Right ventricle myocardium superior (tissue), 1 donor: ENCODE results near the gene C15orf61. TPM values are rescaled to one million over a fixed set of nuclear protein-coding genes. Genes with fewer than 3 reads are reported as not detected.

Experiments
- ATAC-seq: fragments of 200-7000 bp; cut with Tn5 transposase; one replicate; pipeline ENCODE4 v1.9.1; 2020; ENCODE audit warnings: mild to moderate bottlenecking; ENCODE audit not compliant: poor library complexity
- DNase-seq: peaks from one replicate; pipeline ENCODE4 v3.0.0-alpha.2; 2020
- intact Hi-C: fragments of 100-400 bp; cut with DNase I; formaldehyde crosslinking; loops from one replicate; pipeline ENCODE4 v1.11.2; 2022
- long read RNA-seq: library from polyadenylated mRNA; unstranded; transcript quantifications from one replicate; pipeline ENCODE4 v2.0.0, GENCODE V29; 2021
- total RNA-seq: library from RNA; stranded (reverse); fragmentation: NEBNext Ultra II Directional; extraction: Animal tissue kit (Norgen Biotek cat#: 25700); gene quantifications from one replicate; pipeline ENCODE4 v1.2.1, GENCODE V29; 2021
- donor health status: DM: no; HTN: yes; CAD: no; lungs with severe emphysema.

Gene C15orf61
- total RNA-seq = 15.7 TPM
- long read RNA-seq, full-length matches to known transcripts = 42 of 44 reads
- long read RNA-seq, partial matches to known transcripts = 0 of 44 reads
- long read RNA-seq, other reads (novel, unspliced or antisense) = 2 of 44 reads

DNA sequence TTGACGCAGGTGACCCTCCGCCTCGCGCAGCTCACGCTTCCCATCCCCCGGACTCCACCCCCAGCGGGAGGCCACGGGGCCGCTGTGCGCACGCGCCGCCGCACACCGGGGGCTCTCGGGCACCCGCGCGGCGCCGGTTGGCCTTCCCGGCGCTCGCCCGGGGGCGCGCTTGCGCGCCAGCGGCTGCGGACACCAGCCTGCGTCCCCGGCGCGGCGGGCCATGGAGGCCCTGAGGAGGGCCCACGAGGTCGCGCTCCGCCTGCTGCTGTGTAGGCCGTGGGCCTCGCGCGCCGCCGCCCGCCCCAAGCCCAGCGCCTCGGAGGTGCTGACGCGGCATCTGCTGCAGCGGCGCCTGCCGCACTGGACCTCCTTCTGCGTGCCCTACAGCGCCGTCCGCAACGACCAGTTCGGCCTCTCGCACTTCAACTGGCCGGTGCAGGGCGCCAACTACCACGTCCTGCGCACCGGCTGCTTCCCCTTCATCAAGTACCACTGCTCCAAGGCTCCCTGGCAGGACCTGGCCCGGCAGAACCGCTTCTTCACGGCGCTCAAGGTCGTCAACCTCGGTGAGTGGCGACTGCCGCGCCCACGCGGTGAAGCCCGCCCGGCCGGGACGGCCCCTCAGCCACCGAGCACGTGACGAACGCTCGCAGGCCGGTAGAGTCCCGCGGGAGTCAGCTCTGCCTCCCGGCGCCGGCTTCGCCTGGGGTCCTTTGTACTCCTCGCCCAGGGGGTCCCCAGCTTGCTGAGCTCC lies at the start of gene C15orf61:
Gene C15orf61 (plus strand): TSS at position 103 of the 754 bp plus-strand sequence. CDS start 118 bp downstream, at position 221.
- intact Hi-C loops = no loop called here
- DNase-seq (peak; percentile 89), ATAC-seq (peak; percentile 95)

DNA sequence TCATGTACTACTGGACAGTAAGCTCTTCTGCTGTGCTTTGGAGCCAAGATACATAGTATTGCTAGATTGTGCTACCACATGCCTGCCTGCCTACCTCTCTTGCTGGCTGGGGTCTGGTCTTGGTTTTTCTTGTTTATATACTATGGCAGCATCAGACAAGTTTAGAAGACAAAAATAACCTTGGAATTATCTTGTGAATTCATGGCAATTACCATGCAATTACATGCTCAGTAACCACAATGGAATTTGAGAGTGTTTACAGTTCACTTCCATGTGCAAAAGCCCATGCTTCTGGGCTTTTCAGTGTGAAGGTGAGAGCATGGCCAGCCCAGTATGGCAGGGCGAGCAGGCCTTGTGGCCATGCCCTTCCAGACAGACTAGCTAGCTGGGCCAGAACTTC lies 48.0 kb upstream of the C15orf61 start:
- ATAC-seq (no peak), DNase-seq (no peak)
- intact Hi-C loops = no loop called here

GRCh38 chr15:67474405-67475110 lies 46.4 kb upstream of the C15orf61 start:
- no peak for DNase-seq
- intact Hi-C loops = no loop called here
- ATAC-seq = no peak

DNA sequence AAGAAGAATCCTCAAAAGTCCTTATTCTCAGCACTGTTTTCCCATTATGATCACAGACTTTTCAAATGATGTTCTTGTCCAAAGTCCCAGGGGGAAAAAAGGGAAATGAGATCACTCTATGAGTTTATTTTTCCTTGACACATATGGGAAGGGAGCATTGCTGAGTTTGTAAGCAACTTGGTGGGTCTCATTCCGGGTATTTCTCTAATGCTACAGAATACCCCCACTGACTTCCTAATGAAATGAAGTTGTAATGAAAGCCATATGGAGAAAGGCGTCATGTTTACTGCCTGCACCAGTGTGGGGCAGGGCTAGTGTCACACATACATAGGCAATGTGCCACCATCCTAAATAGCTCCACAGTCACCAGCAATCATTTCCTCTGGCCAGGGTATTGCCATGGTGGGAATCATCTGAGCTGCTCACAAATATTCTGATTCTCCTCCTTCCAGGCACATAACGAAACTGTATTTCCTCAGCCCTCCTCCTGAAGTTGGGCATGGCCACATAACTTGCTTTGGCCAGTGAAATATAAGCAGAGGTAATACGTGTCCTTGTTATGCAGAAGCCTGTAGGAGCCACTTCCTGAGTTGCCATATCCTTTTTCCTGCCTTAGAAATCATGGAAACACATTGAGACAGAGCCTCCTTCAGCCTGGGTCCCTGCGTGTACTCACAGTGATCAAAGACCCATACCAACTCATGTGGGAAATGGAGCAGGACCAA lies 41.0 kb upstream of the C15orf61 start:
- intact Hi-C loops = no loop called here
- ATAC-seq (no peak), DNase-seq (no peak)

DNA sequence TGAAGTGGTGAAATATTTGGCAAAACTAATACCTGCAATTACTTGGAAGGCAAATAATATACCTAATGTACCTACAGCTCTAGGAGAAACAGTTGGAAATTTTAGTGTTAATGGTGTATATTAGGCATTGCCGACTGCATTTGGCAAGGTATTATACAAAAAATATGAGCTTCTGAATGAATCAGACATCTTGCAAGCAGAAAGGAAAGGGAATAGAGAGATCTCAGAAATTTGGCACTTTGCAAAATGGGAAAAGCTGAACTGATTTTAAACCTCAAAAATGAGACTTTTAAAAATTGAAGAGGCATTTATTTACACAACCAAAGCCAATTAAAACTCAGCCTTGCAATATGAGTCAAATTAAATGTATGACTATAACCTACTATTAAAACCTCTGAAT lies 40.2 kb upstream of the C15orf61 start:
- ATAC-seq (no peak), DNase-seq (no peak)
- intact Hi-C loops = no loop called here

DNA sequence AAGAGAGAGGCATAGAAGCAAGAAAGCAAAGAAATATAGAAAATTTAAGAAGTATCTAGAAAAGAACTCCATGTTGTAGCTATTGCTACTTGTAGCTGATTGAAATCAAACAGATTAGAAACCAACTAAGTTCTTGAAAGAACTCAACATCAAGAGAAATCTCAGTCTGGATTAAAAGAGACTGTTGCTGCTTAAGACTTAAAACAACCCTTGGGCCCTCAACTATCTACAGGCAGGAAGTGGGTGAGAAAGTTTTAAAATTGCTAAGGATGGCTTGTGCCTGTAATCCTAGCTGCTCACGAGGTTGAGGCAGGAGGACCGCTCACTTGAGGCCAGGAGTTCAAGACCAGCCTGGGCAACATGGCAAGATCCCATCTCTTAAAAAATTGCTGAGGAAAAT lies 39.3 kb upstream of the C15orf61 start:
- DNase-seq = no peak
- intact Hi-C loops = no loop called here
- no peak for ATAC-seq

- intact Hi-C loops = no loop called here
- DNase-seq = no peak
- no peak for ATAC-seq
These were observed 25.3 kb upstream of the C15orf61 start for GRCh38 chr15:67495585-67495984.

- intact Hi-C loops = loop anchor here (5.0 kb wide), 1 partner anchor 336 kb away; no protein-coding TSS in a partner anchor
- ATAC-seq = peak; percentile 67
- no peak for DNase-seq
These were observed 19.6 kb upstream of the C15orf61 start for GRCh38 chr15:67501177-67501835.

DNA sequence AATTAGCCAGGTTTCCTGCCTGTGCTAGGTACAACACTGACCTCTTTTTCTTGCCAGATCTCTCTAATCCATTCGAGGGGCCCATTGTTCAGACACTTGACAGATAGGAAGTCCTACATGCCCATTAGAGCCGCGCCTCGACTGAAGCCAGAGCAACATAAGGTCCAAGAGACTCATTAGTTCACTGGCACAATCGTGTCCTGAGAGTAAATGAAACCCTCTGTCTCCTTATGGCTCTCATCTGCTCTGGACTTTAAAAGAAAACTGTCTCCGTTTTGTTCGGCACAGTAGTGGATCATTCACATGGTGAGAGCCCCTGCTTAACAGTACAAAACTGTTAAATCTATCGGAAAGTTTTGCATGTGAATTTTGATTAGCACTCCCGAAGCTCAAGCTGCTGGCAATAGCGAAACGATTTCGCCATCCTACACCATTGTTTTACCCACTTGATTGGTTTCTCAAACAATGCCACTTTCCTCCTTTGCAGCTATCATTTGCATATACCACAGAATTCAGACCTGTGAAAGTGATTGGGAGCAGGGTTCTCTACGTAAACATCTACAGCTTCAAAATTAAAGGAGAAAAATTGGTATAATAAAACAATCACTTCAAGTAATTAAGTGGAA lies 19.0 kb upstream of the C15orf61 start:
- no peak for DNase-seq
- intact Hi-C loops = loop anchor here (5.0 kb wide), 1 partner anchor 335 kb away; no protein-coding TSS in a partner anchor
- ATAC-seq = no peak

DNA sequence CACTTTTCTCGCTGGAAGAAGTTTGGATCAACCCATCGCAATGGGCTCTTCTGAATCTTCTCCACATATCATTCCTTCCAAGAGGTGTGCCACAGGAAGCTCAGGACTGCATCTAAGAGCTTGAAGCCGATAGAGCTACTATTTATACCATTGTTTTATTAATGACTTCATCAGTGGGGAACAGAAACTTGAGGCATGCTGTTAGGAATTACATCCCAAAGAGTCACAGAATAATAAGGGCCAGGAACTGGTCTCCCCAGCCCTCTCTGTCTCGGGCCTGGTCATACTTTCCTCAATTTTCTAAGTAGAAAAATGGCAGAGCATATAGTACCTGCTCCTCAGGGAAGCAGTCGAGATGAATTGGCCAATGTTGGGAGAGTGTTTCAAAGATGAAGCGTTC lies 16.9 kb upstream of the C15orf61 start:
- intact Hi-C loops = loop anchor here (5.0 kb wide), 1 partner anchor 333 kb away; no protein-coding TSS in a partner anchor
- no peak for ATAC-seq

DNA sequence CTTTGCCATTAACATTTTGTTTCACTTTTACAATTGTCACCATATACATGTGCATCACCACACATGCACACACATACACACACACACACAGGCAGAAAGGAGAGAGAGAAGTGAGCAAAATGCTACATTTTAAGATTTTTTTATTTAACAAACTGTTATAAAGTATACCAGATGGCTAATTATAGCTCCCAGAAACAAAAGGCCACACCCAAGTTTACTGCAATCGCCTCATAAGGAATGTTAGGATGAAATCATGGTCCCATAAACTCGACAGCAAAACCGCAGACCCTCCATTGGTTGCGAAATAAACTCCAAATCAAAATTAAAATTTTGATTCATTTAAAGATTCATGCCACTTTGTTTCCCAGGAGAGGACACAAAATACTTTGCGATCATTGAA lies 16.1 kb upstream of the C15orf61 start:
- intact Hi-C loops = loop anchor here (5.0 kb wide), 1 partner anchor 333 kb away; no protein-coding TSS in a partner anchor

More for the DNA sequence above, 16.9 kb upstream of the C15orf61 start:
- no peak for DNase-seq

GRCh38 chr15:67505675-67506572 lies 15.0 kb upstream of the C15orf61 start:
- ATAC-seq = no peak
- intact Hi-C loops = no loop called here
- no peak for DNase-seq

More for the DNA sequence above, 16.1 kb upstream of the C15orf61 start:
- DNase-seq = no peak
- ATAC-seq = no peak

DNA sequence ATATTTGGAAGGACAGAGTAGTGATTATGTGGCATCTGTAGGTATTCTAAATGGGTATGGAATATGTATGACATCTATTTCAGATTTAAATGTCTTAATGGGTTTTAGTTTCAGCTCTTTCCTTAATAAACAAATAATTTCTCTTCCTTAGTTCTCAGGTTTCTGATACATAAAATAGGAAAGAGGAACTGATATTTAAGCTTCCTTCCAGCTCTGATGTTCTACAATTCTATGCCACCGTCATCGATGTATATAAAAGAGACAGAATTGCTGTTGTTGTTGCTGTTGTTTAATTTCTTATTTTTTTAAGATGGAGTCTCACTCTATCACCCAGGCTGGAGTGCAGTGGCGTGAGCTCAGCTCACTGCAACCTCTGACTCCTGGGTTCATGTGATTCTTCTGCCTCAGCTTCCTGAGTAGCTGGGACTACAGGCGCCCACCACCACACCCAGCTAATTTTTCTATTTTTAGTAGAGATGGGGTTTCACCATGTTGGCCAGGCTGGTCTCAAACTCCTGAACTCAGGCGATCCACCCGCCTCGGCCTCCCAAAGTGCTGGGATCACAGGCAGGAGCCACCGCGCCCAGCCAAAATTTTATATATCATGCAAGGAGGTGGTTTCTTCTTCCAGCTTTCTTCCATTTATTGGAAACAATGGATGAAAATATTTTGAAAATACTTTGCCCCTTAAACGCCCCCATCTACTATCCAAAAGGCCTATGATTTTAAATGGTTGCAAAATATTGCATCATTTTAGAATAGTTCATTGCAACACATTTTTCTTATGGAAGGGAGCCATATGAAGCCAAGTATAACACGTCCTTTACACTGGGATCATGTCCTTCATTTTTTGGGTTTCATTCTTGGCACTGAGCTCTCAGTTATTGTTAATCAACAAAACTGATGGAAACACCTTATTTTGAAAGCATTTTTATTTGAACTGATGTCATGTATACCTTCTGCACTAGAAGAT lies 13.9 kb upstream of the C15orf61 start:
- intact Hi-C loops = no loop called here
- DNase-seq (no peak), ATAC-seq (peak; percentile 55)

- intact Hi-C loops = no loop called here
- ATAC-seq (no peak), DNase-seq (no peak)
These were observed 12.5 kb upstream of the C15orf61 start for GRCh38 chr15:67508407-67508806.

- no peak for DNase-seq
- intact Hi-C loops = no loop called here
- no peak for ATAC-seq
These were observed 11.0 kb upstream of the C15orf61 start for GRCh38 chr15:67509918-67510317.

DNA sequence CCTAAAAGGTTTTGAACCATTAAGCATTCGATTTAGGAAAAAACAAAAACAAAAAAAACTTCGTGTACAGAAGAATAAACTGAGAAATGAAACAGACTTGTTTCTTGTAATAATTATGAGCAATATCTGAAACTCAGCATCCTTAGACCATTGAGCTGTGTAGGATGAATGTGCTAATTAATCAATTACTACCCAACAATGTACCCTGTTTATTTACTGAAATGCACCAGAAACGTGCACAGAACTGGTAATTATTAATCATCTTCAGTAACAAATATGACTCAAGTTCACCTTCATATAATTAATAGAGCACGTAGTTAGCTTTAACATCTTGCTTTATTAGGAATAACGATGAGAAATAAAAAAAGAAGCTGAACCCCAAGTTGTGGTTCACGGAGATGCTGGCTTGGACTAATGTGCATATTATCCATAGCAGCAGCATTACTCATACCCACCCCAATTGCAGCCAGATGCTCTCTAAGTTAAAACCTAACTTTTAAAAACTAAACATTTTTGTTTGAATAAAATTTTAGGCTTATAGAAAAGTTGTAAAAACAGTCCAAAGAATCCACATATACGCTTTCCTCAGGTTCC lies 10.2 kb upstream of the C15orf61 start:
- intact Hi-C loops = no loop called here
- ATAC-seq (no peak), DNase-seq (no peak)
